Smooth muscle cell of the brain vasculature (primary cell): ENCODE measurements around the gene CFAP20DC.
"Not testable (repeated sequence)": the region's sequence is repeated elsewhere in the genome, so short reads cannot be mapped to it uniquely, and the experiment has no call there.

Experiments
- DNase-seq: peaks from one replicate; pipeline ENCODE4 v3.0.0-alpha.2; 2012; ENCODE audit warnings: low read depth, low spot score

Gene CFAP20DC

DNA sequence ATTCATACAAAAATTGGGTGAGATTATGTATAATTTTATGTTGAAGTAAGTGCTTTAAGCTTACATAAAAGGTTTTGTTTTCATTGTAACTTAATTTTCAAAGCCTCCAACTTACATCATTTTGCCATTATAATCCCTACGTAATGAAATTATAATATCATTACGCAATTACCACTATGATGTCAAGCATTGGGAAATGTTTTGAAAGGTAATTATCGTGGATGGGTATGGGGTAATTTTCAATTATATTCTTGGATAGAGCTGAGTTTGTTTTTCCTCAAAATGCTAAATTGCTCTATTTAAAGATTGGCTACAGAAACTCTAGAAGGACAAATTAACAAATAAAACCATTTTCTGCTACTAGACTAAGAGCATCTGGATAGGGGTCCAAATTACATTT lies 303.1 kb downstream of the CFAP20DC start:
- no peak for DNase-seq

DNA sequence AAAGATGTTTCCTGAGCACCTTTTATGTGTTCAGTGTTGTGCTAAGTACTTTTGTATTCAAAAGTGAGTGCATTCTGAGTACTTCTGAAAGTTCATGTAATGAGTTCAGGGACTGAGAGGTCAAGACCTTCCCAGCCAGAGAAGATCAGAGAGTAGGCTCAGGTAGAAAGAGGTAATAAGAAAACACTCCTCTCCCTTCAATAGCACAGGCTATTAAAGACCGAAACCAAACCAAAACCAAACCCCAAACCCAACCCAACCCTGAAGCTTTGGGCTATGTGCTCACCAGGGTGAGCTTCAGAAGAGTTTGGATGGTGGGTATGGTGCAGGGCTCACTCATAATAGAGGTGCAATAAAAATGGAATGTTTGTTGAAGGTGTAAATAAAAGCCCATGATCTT lies 306.5 kb downstream of the CFAP20DC start:
- no peak for DNase-seq

DNA sequence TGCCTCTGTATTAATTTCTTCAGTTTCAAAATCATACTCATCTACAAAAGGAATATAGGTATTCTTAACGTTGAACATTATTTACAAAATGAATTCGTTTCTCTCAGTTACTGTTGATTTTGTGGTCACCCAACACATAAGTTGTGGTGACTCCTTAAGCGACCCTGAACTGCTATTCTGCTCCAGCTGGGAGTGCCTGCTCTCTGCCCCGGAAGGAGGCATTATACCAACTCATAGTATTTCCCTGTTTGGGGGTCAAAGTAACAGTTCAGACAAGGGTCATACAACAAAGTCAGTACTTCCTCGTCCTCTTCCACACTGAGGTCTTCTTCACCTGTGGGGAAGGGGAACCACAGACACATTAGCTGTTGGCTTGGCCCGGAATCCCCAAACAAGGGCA lies 307.6 kb downstream of the CFAP20DC start:
- no peak for DNase-seq

DNA sequence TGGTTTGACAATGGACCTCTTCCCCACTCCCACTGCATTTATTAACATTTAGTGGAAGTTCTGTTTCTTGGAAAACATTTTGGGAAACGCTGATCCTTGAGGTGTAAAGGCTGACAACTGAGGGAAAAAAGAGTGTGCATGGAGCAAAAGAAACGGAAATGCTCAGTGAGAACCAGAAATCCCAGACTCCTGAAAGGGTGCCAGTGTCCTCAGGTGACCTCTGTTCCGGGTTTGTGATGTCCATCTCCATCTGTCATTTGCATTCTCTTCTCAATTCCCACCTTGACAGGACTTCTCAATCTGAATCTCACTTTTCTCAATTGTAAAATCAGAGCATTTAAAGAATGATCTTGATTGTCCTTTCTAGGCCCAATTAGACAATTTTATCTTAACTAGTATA lies 312.2 kb downstream of the CFAP20DC start:
- DNase-seq: no peak

DNA sequence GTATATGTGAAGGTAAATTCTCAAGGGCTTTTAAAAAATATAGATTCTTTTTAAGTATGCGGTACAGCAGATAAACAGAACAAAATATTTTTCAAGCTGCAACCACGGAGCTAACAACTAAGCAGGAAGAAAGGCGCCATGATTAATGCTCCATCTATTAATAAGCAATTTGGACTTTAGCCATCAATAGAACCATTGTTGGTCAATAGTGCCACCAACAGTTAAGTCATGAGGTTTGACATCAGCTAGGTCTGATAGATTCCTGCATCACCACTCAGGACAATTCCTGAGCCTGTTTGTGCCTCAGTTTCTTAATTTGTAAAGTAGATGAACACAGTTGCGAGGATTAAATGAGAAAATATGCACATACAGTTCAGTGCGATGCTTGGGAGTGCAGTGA lies 318.2 kb downstream of the CFAP20DC start:
- no peak for DNase-seq

DNA sequence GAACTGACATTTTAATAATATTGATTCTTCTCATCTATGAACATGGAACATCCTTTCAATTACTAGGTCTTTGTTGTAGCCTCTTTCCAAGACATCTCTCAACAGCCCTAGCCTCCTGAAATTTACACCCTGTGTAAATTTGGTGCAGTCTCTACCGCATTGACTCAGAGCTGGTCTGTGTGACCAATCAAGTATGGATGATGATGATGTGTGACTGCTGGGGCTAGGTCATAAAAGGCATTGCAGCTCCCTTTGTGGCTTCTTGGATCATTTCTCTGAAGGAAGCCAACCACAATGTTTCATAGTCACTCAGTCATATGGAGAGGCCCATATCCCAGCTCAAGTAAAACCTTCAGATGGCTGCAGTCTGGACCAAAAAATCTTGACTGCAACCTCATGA lies 321.1 kb downstream of the CFAP20DC start:
- no peak for DNase-seq

DNA sequence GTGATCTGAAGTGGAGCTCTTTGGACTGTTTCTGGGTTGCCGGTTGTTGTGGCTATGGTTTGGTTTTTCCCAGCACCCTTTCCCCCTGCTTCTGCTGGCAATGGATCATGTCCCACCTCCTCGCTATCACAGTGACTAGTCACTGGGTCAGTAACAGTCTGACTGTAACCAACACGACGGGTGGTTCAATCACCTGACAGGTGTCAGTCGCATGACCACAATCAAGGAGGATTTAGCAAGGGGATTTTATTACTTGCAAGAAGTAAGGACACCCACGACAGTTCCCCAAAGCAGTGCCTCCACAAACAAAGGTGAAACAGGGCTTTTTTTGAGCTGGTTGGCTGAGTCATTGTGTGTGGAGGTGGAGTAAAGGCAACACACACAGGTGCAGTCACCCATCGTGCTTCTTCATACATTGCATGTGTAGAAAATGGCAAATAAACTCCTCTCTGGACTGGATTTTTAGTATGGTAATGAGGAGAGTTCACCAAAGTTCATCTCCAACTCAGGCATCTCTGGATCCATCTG lies 324.4 kb downstream of the CFAP20DC start:
- no peak for DNase-seq

DNA sequence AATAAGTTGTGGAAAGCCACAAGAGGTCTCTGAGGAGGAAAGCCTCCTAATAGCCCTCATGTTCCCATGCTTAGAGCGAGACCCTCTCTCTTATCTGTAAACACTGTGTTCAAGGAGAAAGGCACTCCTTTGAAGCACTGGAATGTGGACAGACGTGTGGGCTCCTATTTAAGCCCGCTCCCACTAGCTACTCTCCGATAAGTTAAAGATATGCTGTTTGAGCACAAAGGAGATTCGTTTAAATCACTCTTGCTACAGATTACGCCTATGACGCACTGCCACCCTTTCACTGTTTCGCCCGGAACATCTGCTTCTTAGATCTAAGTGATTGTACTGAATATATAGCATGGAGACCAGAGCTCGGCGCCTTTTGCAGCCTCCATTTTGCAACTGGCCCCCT lies 325.5 kb downstream of the CFAP20DC start:
- DNase-seq: no peak

DNA sequence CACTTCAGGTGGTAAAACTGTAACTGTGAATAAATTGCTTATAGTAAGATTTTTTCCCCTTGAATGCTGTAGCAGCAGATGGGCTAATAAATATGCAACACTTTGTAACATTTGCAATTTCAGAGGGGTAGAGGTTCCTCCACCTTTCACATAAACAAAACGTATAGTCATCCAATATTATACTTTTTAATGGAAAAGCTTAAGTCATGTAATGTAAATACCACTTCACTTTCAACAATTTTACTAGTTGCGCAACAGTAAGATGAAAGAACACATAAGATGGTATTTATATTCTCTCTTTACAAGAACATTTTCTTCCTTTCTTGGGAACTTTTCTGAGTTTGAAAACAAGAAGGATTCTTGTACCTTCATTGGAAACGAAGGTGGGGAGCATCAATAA lies 326.7 kb downstream of the CFAP20DC start:
- DNase-seq: no peak

DNA sequence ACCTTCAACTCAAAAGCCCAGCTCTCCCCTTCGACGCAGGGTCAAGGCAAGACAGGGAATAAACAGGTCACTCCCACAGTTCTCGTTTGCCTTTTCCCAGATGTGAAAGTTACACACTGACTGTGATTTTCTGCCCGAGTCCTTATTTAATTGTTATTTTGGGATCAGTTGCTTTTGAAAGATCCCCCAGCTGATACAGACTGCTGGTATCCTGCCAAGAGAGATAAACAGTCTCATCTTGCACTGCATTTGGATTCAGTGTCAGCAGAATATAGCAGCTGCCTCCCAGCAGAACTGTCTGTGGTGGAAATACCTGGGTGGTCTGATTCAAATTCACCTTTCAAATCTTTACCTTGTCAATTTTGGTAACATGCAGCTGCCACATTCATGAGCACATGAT lies 327.3 kb downstream of the CFAP20DC start:
- DNase-seq: no peak

DNA sequence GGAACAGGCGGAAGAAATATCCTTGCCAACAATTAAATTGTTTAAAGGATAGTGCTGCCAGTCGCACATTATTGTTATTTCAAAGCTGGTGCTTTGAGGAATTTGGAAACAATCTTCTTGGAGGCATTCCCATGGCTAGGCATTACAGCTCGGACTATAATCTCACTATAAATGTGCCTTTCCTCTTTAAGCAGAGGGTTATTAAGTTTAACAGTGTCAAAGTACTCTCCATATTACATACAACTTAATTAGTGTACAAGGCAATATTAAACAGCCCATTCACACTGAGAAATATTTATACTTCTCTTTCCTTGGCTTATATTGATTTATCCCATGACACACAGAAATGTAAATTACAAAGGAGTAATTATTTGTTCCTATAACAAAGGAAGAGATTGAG lies 329.3 kb downstream of the CFAP20DC start:
- DNase-seq: no peak

DNA sequence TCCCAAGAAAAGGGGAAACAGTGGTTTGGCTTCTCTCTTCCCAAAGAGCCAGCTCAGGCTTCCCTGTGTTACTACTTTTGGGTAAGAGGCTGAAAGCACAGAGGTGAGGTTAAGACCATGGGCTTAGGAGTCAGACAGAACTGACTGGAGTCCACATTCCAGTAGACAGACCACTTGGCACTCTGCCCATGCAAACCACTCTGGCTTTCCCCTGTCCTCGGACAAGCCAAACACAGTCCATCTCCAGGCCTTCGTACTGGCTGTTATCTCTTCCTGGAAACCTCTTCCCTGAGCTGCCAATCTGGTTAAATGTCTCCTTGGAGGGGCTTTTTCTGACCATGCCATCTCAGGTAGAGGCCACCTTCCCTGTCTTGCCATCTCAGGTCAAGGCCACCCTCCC lies 330.1 kb downstream of the CFAP20DC start:
- no peak for DNase-seq

DNA sequence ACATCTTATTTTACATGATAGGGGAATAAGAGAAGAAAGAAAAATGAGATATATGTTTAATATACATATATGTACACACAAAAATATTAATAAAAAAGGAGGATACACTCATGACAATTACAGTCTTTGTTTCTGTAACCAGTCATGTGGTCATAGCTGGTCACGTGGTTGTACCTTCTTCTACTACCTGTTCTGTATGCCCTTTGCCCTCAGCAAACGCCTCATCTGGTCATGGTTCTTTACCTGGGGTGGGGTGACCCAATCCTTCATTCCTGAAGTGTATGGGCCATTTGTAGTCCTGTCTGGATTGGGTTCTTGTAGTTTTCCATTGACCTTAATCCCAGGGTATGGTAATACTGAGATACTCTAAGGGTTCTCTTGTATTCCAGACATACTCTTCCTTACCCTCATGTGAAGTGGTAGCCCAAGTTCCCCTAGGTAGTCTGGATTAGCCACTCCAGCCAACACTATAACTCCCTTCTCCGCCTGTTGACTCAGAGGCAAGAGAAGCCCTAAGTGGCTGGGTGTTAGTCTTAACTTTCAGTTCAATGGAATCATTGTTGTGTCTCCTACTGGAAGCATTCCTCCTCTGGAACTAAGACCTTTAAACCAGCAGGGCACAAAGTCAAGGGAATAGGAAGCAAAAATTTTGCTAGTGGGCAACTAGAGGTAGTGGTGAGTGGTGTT lies 336.0 kb downstream of the CFAP20DC start:
- DNase-seq: no peak

DNA sequence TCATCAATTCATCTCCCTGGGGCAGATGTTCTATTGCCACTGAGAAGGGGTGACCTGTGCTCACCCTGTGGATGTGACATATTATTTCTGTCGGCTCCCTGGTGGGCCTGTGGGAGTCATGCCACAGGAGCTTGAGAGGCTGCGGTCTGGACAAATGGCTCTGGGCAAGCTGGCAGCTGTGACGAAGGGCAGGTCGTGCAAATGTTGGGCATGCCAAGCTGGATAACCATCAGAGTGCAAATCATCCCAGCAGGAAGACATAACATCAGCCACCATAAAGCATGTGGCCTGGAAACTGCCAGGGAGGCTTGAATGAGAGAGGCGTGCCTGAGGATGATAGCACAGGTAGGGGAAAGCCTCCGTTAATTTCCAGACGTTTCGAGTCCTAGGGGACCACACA lies 338.0 kb downstream of the CFAP20DC start:
- DNase-seq: no peak

DNA sequence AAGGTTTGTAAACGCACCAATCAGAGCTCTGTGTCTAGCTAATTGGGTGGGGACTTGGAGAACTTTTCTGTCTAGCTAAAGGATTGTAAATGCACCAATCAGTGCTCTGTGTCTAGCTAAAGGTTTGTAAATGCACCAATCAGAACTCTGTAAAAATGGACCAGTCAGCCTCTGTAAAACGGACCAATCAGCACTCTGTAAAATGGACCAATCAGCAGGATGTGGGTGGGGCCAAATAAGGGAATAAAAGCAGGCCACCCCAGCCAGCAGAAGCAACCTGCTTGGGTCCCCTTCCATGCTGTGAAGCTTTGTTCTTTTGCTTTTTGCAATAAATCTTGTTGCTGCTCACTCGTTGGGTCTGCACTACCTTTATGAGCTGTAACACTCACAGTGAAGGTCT lies 340.8 kb downstream of the CFAP20DC start:
- not testable (repeated sequence) for DNase-seq

DNA sequence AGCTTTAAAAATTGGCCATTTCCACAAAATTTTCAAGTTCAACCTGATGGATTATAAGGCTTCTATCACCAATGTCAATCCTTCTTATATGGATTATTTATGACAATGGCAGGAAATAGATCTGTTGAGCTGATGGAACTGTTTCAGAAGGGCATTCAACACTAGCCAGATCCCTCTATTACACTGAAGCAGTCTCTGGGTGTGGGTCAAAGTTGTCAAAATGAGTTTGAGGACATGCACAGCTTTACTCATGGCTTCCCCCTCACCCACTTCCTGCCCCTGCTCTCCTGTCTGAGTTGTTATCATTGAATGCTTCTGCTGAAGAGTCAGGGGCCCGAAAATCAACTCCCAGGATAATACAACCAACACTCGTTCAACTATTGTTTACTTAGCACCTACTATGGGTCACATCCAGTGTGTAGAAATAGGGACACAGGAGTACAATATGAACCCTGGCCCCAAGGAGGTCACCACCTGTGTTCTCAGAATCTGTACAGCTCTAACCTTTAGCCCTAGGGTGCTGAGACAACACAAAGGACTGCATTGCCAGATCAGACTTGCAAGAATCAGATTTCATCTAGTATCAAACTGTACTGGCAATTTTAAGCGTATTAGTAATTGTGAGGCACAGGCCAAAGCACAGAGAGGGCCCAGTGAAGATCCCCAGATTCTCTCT lies 341.6 kb downstream of the CFAP20DC start:
- no peak for DNase-seq

DNA sequence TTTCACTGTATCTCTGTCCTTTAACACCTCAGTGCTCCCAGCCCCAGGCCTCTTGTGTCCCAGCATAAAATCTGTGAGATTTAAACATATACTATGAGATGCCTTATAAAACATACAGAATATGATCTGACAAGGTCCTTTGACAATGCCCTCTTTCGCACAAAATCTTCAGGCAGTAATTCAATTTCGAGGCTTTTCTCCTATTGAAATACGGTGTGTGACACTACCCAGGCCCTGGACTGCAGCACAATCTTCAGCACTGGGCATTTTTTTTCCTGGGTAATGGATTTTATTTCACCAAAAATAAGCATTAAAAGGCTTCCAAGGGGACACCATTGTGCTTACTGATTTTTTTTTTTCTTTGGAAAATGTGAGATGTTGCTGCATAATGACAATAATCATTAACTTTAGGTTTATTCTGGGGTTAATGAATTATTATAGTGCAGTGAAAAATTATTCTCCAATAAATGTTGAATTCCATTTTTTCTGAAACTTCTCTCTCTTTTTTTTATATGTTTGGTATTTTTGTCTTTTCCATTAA lies 342.4 kb downstream of the CFAP20DC start:
- no peak for DNase-seq

DNA sequence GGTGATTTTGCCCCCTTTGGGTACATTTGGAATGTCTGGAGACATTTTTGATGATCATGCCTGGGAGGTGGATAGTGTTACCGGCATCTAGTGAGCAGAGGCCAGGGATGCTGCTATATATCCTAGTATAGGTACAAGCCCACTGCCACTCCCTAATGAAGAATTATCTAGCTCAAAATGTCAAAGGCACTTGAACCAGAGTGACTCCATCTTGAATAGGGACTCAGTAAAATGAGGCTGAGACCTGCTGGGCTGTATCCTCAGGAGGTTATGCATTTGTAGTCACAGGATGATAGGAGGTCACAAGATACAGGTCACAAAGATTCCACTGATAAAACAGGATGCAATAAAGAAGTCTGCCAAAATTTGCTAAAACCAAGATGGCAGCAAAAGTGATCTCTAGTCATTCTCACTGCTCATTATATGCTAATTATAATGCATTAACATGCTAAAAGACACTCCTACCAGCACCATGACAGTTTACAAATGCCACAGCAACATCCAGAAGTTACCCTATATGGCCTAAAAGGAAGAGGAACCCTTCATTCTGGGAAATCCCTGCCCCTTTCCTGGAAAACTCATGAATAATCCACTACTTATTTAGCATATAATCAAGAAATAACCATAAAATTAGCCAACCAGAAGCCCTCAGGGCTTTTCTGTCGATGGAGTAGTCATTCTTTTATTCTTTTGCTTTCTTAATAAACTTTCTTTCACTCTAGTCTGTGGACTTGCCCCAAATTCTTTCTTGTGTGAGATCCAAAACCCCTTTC lies 343.2 kb downstream of the CFAP20DC start:
- no peak for DNase-seq

DNA sequence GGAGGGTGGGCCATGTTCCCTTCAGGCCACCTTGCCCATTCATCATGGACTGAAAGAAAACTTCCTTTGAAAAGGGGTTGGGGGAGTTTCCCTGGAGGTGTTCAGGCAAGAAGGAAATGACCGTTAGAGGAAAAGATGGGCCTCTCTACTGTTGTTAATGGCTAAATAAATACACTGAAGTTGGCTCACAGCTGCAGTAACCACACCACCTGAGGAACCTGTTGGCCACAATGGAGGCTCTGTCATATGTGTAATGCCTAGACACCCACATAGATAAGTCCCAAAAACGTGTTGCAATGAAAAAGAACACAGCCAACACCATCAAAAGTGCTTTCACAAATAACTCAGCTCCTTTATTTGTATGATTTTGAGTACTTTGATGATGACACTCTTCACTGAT lies 345.1 kb downstream of the CFAP20DC start:
- DNase-seq: no peak

DNA sequence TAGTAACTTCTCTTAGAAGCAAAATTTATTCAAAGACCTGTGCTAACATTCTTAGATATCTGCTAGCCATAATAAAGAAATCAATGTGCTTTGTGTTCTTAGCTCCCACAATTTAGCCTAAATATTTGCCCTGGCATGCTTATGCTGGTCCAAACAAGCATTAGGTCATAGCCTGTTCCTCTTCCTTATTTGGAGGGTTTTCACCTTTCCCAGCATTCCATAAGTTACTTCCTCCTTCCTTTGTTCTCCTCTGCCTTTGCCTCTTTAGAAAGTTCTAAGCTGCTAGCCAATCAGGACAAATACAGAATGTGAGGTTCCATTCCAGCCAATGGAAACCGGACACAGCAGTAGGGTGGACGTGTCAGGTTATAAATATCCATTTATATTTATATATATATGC lies 345.5 kb downstream of the CFAP20DC start:
- DNase-seq: not testable (repeated sequence)

DNA sequence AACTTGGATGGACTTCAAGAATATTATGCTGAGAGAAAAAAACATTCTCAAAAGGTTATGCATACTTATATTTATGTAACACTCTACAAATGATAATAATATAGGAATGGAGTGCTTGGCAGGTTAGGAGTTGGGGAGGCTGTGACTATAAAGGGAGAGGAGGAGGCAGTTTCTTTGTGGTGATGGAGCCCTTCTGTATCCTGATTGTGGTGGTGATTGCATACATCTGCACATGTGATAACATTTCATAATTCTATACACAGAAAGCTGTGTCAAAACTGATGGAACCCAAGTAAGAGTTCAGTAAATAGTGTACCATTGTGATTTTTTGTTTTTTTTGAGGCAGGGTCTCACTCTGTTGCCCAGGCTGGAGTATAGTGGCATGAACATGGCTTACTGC lies 351.6 kb downstream of the CFAP20DC start:
- no peak for DNase-seq

DNA sequence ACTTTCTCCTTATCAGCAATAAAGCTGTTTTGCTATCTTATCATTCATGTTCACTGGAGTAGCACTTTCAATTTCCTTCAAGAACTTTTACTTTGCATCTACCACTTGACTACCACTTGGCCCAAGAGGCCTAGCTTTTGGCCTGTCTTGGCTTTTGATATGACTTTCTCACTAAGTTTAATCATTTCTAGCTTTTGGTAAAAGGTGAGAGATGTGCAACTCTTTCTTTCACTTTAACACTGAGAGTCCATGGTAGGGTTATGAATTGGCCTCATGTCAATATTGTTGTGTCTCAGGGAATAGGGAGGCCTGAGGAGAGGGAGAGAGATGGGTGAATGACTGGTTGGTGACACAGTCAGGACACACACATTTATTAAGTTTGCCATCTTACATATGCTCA lies 352.3 kb downstream of the CFAP20DC start:
- DNase-seq: no peak
